ENCODE measurements around the gene GANAB. TPM values are rescaled to one million over a fixed set of nuclear protein-coding genes. Genes with fewer than 3 reads are reported as not detected.

The GANAB gene
- total and polyA plus RNA-seq, 2 of the 13 experiments (the other 11 are each of a cell fraction or from before 2014, with no cell fraction given), result 99.5 to 234 TPM

DNA sequence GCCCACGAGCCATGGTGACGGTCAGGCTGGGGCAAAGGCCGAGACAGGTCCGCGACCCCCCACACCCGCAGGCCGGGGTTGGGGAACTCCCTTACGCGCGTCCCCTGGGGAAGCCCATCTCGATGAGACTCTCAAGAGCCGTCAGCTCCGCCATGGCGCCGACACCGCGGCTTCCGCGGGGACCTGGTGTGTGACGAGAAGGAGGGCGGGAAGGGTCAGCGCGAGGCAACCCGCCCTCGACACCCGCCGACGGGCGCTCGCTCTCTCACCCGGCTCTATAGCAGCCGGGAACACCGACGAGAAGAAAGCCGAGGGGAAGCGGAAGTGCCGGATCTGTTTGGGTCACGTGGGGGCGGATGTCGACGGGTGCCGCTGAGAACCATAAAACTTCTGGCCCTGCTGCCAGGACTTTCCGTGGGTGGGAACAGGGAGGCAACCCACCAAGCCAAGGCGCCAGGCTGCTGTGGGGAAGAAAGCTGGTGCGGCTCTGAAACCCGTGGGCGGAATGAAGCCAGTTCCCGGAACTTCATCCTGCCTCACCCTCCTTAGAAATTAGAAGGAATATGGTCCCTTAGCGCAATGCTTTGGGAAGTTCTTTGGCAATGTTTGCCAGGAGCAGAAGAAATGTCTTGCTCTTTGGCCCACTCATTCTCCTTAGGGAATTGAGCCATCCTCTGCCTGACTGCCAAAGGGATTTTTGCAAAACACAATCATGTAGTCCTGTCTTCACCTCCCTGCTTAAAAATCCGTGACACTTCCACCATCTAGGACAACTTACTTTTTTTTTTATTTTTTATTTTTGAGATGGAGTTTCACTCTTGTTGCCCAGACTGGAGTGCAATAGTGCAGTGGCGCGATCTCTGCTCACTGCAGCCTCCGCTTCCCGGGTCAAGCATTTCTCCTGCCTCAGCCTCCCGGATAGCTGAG, 32.6 kb upstream of the GANAB start, which contains the start of gene UBXN1 (continued):
- TF ChIP-seq SOX13 (IDR thresholded peaks at IDR 0.05), result no peak
- TF ChIP-seq SOX13 (CRISPR knock-in tag; conservative IDR thresholded peaks at IDR 0.05 in 1 of 2, IDR thresholded peaks at IDR 0.05 in 1 of 2), result no peak
- TF ChIP-seq SMAD9 (CRISPR knock-in tag; IDR thresholded peaks at IDR 0.05), result no peak
- TF ChIP-seq, protein P1, sequence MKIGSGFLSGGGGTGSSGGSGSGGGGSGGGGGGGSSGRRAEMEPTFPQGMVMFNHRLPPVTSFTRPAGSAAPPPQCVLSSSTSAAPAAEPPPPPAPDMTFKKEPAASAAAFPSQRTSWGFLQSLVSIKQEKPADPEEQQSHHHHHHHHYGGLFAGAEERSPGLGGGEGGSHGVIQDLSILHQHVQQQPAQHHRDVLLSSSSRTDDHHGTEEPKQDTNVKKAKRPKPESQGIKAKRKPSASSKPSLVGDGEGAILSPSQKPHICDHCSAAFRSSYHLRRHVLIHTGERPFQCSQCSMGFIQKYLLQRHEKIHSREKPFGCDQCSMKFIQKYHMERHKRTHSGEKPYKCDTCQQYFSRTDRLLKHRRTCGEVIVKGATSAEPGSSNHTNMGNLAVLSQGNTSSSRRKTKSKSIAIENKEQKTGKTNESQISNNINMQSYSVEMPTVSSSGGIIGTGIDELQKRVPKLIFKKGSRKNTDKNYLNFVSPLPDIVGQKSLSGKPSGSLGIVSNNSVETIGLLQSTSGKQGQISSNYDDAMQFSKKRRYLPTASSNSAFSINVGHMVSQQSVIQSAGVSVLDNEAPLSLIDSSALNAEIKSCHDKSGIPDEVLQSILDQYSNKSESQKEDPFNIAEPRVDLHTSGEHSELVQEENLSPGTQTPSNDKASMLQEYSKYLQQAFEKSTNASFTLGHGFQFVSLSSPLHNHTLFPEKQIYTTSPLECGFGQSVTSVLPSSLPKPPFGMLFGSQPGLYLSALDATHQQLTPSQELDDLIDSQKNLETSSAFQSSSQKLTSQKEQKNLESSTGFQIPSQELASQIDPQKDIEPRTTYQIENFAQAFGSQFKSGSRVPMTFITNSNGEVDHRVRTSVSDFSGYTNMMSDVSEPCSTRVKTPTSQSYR (CRISPR knock-in tag; IDR thresholded peaks at IDR 0.05; ENCODE audit: borderline replicate concordance), result no peak
- TF ChIP-seq LCORL (IDR thresholded peaks at IDR 0.05), result no peak
- peak; percentile 76 for TF ChIP-seq LCORL (CRISPR knock-in tag; IDR thresholded peaks at IDR 0.05)
- TF ChIP-seq HOXA9 (CRISPR knock-in tag; IDR thresholded peaks at IDR 0.05; ENCODE audit: borderline replicate concordance), result no peak
- TF ChIP-seq ZNF703 (CRISPR knock-in tag; IDR thresholded peaks at IDR 0.05; ENCODE audit: borderline replicate concordance), result peak; percentile 73; the same call in 1 of the 2 replicates
- TF ChIP-seq ZNF883 (CRISPR knock-in tag; IDR thresholded peaks at IDR 0.05; ENCODE audit: not compliant biosample characterization), result peak; percentile 17
- TF ChIP-seq ZNF205 (CRISPR knock-in tag; IDR thresholded peaks at IDR 0.05), result no peak; the same call in 1 of the 2 replicates
- no peak for TF ChIP-seq ZNF225 (CRISPR knock-in tag; IDR thresholded peaks at IDR 0.05)
- no peak for TF ChIP-seq NR3C1 (CRISPR knock-in tag; IDR thresholded peaks at IDR 0.05)
- TF ChIP-seq ZNF7 (CRISPR knock-in tag; IDR thresholded peaks at IDR 0.05), result no peak
- no peak for TF ChIP-seq ZNF230 (CRISPR knock-in tag; IDR thresholded peaks at IDR 0.05)
- peak; percentile 63; the same call in 1 of the 2 replicates for TF ChIP-seq ERF (CRISPR knock-in tag; IDR thresholded peaks at IDR 0.05)
- TF ChIP-seq KDM1A (CRISPR knock-in tag; IDR thresholded peaks at IDR 0.05), result no peak
- TF ChIP-seq ZNF761 (CRISPR knock-in tag; conservative IDR thresholded peaks at IDR 0.05), result 0 out of 2 replicates have a peak, but pooled peaks have one; percentile 11
- no peak for TF ChIP-seq ZNF780A (CRISPR knock-in tag; IDR thresholded peaks at IDR 0.05)
- TF ChIP-seq ZNF713 (CRISPR knock-in tag; IDR thresholded peaks at IDR 0.05), result no peak
- no peak for TF ChIP-seq MBD4 (IDR thresholded peaks at IDR 0.05; ENCODE audit: borderline replicate concordance, low read length)
- TF ChIP-seq ZNF235 (CRISPR knock-in tag; IDR thresholded peaks at IDR 0.05; ENCODE audit: borderline replicate concordance), result no peak; the same call in 1 of the 2 replicates
- no peak for TF ChIP-seq CEBPB (IDR thresholded peaks at IDR 0.05; ENCODE audit: borderline replicate concordance, low read depth, low read length)
- peak; percentile 49; the same call in 1 of the 2 replicates for TF ChIP-seq RXRA (CRISPR knock-in tag; IDR thresholded peaks at IDR 0.05)
- no peak for TF ChIP-seq CAMTA2 (CRISPR knock-in tag; IDR thresholded peaks at IDR 0.05; ENCODE audit: borderline replicate concordance)
- TF ChIP-seq SP1 (IDR thresholded peaks at IDR 0.05), result no peak
- no peak; the same call in 1 of the 2 replicates for TF ChIP-seq SP1 (CRISPR knock-in tag; IDR thresholded peaks at IDR 0.05)
- TF ChIP-seq, protein P2, sequence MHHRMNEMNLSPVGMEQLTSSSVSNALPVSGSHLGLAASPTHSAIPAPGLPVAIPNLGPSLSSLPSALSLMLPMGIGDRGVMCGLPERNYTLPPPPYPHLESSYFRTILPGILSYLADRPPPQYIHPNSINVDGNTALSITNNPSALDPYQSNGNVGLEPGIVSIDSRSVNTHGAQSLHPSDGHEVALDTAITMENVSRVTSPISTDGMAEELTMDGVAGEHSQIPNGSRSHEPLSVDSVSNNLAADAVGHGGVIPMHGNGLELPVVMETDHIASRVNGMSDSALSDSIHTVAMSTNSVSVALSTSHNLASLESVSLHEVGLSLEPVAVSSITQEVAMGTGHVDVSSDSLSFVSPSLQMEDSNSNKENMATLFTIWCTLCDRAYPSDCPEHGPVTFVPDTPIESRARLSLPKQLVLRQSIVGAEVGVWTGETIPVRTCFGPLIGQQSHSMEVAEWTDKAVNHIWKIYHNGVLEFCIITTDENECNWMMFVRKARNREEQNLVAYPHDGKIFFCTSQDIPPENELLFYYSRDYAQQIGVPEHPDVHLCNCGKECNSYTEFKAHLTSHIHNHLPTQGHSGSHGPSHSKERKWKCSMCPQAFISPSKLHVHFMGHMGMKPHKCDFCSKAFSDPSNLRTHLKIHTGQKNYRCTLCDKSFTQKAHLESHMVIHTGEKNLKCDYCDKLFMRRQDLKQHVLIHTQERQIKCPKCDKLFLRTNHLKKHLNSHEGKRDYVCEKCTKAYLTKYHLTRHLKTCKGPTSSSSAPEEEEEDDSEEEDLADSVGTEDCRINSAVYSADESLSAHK (CRISPR knock-in tag; IDR thresholded peaks at IDR 0.05; ENCODE audit: borderline replicate concordance), result 0 out of 2 replicates have a peak, but pooled peaks have one; percentile 67
